ENCODE data around the gene ISYNA1. TPM values are rescaled to one million over a fixed set of nuclear protein-coding genes. Genes with fewer than 3 reads are reported as not detected.

Gene ISYNA1
- total and polyA plus RNA-seq, 2 experiments from 2014 or later: 191 to 208 TPM

- Histone ChIP-seq H2AFZ (no peak overlapping the region), H3K27ac (ENCODE audit: low read depth) (no peak overlapping the region), H3K9me2 (ENCODE audit: insufficient read depth) (no peaks in the 10 kb centered on the region), H3K4me2 (no peak overlapping the region), H3K27me3 (ENCODE audit: insufficient read depth) (no peaks in the 10 kb centered on the region), H3K4me3 (no peak overlapping the region), H3K36me3 (ENCODE audit: insufficient read depth) (no peaks in the 10 kb centered on the region), H3K79me2 (replicated peaks; ENCODE audit: insufficient read depth) (no peaks in the 10 kb centered on the region), H3F3A (replicated peaks; ENCODE audit: low read depth) (peaks cover under 1% of the 10 kb centered on the region; the same call in 1 of the 2 replicates), H4K20me1 (replicated peaks; ENCODE audit: insufficient read depth) (peaks cover 11% of the 10 kb centered on the region; the same call in 1 of the 2 replicates), H3K4me1 (ENCODE audit: insufficient read depth) (peaks cover 5% of the 10 kb centered on the region)
- Mint-ChIP-seq H3K36me3 (ENCODE audit: low read depth) (no peaks in the 10 kb centered on the region; the same call in 2 of the 3 replicates), H3K27me3 (ENCODE audit: insufficient read depth, low read depth, poor library complexity) (peaks cover 19% of the 10 kb centered on the region), H3K27ac (no peak overlapping the region), H3K4me1 (peaks cover 11% of the 10 kb centered on the region), H3K4me3 (no peak overlapping the region), H3K9me3 (no peaks in the 10 kb centered on the region; the same call in 2 of the 3 replicates)
- DNase-seq (ENCODE audit: low spot score): no peak
- TF ChIP-seq ZNF114 (CRISPR knock-in tag; IDR thresholded peaks at IDR 0.05): no peak
- TF ChIP-seq, protein P1, sequence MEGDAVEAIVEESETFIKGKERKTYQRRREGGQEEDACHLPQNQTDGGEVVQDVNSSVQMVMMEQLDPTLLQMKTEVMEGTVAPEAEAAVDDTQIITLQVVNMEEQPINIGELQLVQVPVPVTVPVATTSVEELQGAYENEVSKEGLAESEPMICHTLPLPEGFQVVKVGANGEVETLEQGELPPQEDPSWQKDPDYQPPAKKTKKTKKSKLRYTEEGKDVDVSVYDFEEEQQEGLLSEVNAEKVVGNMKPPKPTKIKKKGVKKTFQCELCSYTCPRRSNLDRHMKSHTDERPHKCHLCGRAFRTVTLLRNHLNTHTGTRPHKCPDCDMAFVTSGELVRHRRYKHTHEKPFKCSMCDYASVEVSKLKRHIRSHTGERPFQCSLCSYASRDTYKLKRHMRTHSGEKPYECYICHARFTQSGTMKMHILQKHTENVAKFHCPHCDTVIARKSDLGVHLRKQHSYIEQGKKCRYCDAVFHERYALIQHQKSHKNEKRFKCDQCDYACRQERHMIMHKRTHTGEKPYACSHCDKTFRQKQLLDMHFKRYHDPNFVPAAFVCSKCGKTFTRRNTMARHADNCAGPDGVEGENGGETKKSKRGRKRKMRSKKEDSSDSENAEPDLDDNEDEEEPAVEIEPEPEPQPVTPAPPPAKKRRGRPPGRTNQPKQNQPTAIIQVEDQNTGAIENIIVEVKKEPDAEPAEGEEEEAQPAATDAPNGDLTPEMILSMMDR (conservative IDR thresholded peaks at IDR 0.05; ENCODE audit: low read depth in 2 of 2): no peak
- TF ChIP-seq NANOG (IDR thresholded peaks at IDR 0.05; ENCODE audit: borderline replicate concordance): no peak
- no peak for TF ChIP-seq POLR2AphosphoS5 (IDR thresholded peaks at IDR 0.05; ENCODE audit: low read depth)
- TF ChIP-seq ZNF331 (CRISPR knock-in tag; IDR thresholded peaks at IDR 0.05; ENCODE audit: low read depth): no peak
- no peak for TF ChIP-seq EZH2 (IDR thresholded peaks at IDR 0.05; ENCODE audit: low read depth, unreplicated experiment)
- TF ChIP-seq ZNF462 (CRISPR knock-in tag; IDR thresholded peaks at IDR 0.05): no peak
- TF ChIP-seq EZH2phosphoT487 (IDR thresholded peaks at IDR 0.05; ENCODE audit: unreplicated experiment): no peak
- TF ChIP-seq REST (IDR thresholded peaks at IDR 0.05; ENCODE audit: unreplicated experiment): no peak
- TF ChIP-seq JUNB (IDR thresholded peaks at IDR 0.05; ENCODE audit: unreplicated experiment): no peak
- no peak for TF ChIP-seq ETS1 (IDR thresholded peaks at IDR 0.05)
- ATAC-seq: no peak
Observed at GRCh38 chr19:18467978-18468377, 30.0 kb upstream of the ISYNA1 start.
